ENCODE data around the gene ELFN1.

Gene ELFN1

DNA sequence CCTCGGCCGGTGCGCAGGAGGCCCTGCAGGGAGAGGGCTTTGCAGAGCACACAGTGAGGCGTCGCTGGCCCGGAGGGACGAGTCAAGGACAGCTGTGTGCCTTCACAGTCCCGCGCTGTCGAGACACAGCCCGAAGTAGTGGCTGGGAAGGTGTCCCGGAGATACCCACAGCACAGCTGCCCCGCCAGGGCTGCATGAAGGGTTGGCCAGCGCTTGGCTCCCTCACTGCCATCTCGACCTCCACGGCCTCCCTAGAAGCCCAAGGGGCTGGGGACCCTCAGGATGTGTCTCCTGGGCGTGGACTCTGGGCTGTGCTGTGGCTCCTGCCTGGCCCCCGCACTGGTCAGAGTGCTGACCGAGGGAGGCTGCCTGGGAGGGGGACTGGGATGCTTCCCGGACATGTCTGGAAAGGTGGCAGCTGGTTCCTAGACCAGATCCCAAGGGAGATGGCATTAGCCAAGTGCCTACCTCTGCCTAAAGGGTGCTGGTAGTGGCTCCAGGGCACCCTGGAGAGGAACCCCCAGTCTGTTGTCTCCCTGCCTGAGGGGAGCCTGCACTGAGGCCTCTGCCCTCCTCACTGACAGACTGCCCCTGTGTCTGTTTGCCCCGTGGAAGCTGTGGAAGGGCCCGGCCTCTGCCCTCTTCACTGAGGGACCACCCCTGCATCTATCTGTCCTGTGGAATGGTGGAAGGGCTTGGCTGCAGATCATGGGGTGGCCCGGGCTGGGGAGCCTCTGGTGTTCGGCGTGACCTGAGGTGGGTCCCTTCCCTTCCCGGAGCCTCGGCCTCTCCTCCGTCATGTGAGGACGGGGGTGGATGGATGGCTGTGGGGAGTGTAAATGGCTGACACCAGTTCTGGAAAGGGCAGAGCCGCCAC is 5.8 kb downstream of the ELFN1 start:
- DNase-seq (ENCODE audit: low spot score) = no peak

GRCh38 chr7:1676550-1677078 is 6.5 kb downstream of the ELFN1 start:
- DNase-seq (ENCODE audit: low spot score) = no peak

DNA sequence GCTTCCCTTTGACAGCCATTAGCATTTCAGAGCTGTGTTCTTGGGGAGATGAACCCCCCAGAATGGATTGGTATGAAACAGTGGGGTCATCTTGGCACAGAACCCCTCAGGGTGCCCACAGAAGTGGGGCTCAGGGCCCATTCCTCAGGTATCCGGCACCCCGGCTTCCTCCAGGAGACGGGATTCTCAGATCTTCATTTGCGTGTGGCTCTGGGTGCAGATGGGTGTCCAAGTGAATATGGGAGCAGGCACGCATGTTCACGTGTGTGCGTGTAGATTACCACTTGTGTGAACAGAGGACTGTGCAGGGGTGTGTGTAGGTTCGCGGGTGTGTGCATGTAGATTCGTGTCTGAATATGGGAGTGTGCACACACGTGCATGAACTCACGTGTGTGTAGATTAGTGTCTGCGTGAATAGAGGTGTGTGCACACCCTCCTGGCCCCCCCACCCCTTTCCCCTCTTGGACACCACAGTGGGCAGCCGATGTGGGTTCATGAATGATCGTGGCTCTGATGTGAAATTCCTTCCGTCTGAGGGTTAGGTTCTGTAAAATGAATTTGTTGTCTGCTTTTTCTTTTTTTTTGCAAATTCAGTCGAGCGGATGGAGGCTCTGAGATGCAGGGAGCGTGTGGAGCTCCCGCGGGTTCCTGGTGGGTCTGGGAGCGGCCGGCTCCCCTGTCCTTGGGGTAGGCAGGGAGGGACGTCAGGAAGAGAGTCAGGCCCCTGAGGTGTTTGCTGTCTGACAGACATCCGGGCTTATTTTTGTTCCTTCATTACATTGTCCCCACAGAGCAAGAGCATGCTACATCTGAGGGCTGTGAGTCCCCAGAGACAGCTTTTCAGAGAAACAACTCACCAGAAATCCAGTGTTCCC is 7.4 kb downstream of the ELFN1 start:
- no peak for DNase-seq (ENCODE audit: low spot score)

- no peak for DNase-seq (ENCODE audit: low spot score)
Measured at GRCh38 chr7:1678081-1678543, 8.0 kb downstream of the ELFN1 start.

GRCh38 chr7:1678571-1679325 is 8.7 kb downstream of the ELFN1 start:
- DNase-seq (ENCODE audit: low spot score) = no peak

DNA sequence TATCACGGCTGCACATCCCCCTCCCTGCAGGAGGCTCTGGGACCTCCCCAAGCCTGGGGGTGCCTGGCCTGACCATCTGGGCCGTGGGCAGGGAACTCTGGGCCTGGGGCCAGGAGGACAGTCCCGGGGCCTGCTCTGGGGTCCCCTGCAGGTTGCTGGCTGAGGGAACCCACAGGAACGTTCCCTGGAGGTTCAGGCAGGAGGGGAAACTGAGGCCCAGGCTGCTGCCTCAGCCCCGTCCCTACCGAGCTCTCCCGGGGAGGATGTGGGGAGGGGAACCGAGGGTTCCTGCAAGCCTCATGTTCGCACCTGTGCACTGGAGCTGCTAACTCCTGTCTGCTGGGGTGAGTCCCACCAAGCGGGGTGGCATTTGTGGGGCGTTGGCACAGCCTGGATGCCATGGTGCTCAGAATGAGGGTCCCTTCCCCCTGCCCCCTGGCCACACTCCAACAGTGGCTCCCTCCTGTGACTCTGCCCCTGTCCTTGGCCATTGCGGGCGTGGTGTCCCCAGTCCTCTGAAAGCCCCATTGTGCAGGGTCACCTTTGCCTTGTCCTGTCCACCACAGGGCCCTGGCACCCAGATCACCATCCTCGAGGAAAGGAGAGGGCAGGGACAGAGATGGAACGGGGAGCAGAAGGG is 9.4 kb downstream of the ELFN1 start:
- DNase-seq (ENCODE audit: low spot score) = no peak

- no peak for DNase-seq (ENCODE audit: low spot score)
Measured at GRCh38 chr7:1679966-1680730, 10.1 kb downstream of the ELFN1 start.

GRCh38 chr7:1681581-1681980 is 11.5 kb downstream of the ELFN1 start:
- no peak for DNase-seq (ENCODE audit: low spot score)

DNA sequence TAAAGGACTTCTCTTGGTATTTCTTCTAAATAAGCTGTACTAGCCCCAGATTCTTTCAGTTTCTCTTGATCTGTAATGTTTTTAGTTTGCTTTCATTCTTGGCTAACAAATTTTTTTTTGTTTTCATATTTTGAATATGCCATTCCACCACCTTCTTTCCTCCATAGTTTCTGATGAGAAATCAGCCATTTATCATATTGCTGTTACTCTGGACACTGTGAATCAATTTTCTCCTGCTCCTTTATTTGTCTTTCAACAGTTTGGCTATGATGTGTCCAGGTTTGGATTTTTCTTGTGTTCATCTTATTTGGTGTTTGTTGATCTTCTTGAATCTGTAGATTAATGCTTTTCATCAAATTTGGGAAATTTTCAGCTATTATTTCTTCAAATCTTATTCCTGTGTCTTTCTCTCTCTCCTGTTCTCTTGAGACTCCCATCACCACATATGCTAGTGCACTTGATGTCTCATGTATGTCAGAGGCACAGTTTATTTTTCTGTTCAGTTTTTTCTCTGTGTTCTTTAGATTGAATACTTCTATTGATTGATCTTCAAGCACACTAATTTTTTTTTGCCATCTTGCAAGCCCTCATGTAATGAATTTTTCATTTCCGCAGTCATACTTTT is 15.0 kb downstream of the ELFN1 start:
- DNase-seq (ENCODE audit: low spot score) = no peak

DNA sequence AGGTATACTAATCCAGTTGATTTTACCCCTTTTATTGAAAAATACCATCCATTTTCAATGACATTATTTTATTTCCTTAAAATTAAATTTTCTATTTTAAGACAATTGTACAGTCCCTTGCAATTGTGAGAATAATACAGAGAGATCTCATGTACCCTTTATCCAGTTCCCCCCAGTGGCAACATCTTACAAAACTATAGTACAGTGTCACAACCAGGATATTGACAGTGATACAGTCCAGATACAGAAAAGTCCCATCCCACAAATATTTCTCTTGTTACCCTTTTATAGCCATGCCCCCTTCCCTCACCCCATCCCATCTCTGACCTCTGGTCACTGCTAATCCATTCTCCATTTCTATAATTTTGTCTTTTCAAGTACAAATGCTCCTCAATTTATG is 18.5 kb downstream of the ELFN1 start:
- DNase-seq (ENCODE audit: low spot score) = no peak

- DNase-seq (ENCODE audit: low spot score) = no peak
Measured at GRCh38 chr7:1689311-1689710, 19.2 kb downstream of the ELFN1 start.

GRCh38 chr7:1690359-1690958 is 20.4 kb downstream of the ELFN1 start:
- no peak for DNase-seq (ENCODE audit: low spot score)

- DNase-seq (ENCODE audit: low spot score) = no peak
Measured at GRCh38 chr7:1691096-1691495, 21.0 kb downstream of the ELFN1 start.

GRCh38 chr7:1691601-1692514 is 21.8 kb downstream of the ELFN1 start:
- peak; percentile 92 for DNase-seq (ENCODE audit: low spot score)

DNA sequence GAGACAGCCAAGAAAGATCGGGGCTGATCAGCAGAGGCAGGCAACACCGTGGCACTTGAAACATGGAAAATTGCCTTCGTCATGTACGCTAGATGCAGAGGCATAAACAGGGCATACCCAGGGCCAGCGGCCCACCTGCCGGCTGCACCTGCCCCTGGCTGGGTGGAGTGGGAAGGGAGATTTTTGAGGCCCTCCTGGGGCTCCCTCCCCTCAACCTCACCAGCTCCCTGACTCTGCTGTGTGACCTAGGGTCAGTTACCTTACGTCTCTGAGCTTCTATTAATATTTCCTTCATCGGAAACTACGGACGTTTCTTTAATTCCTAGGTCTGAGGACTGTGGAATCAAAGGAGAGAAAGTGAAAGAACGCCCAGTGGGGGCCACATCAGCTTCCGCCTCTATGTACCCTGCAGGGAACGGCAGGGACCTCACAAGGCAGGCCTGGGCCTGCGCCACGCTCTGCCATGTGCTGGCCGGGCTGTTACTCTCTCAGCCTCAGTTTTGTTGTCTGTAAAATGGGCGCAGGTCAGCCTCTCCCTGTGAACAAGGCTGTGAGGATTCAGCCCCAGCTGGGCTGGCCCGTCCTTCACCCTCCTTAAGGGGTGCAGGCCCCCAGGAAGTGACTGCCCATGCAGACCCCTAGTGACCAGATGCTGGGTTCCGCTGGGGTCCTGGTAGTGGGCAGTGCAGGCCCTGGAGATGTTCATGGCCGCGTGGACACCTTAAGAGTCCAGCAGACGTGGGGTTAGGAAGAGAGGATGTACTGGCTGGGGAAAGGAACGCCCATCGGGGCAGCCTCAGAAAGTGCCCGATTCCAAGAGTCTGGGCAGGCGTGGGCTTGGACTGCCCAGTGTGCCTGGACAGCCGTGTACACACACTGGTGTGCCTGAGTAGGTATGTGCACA is 22.7 kb downstream of the ELFN1 start:
- no peak for DNase-seq (ENCODE audit: low spot score)

- no peak for DNase-seq (ENCODE audit: low spot score)
Measured at GRCh38 chr7:1693419-1693990, 23.4 kb downstream of the ELFN1 start.

- peak; percentile 17 for DNase-seq (ENCODE audit: low spot score)
Measured at GRCh38 chr7:1693991-1694524, 24.0 kb downstream of the ELFN1 start.
